Thoracic aorta endothelial cell (primary cell): Measurements from ENCODE around the gene NRP2. TPM values are rescaled to one million over a fixed set of nuclear protein-coding genes. Genes with fewer than 3 reads are reported as not detected.

ENCODE experiments used
- total RNA-seq: library from RNA; depleted of rRNA; stranded (reverse); fragments of >200 nt; gene quantifications from 2 replicates; pipeline ENCODE4 v1.2.3, GENCODE V29; 2012

NRP2 gene
- 67.1 and 151 TPM in 2 replicates for total RNA-seq

GRCh38 chr2:205682239-205682970 is at the start of gene NRP2:
Gene NRP2, plus strand, starts transcription at chr2:205682501. Its CDS starts 790 bp downstream, at chr2:205683291.

